Tibial nerve (tissue), 4 donors: ENCODE measurements around the gene PIP5K1B. TPM values are rescaled to one million over a fixed set of nuclear protein-coding genes. Genes with fewer than 3 reads are reported as not detected.

Experiments
- DNase-seq, 2 donors: peaks; one replicate each; pipeline ENCODE4 v3.0.0-alpha.2; 2019; ENCODE audit warnings: low spot score in 2 of 2
- H3K27ac ChIP-seq, 4 donors: fragments of 200-600 bp; sonication (generic) in 3 of 4; one replicate each; pipeline ENCODE4 v1.5.1; 2017 to 2019; ENCODE audit warnings: mild to moderate bottlenecking in 1 of 4
- H3K27me3 ChIP-seq, 2 donors: fragments of 200-600 bp; sonication (generic) in 1 of 2; one replicate each; pipeline versions ENCODE4 v1.5.1 to v1.6.0; 2017 to 2019
- H3K36me3 ChIP-seq, 3 donors: fragments of 200-600 bp; sonication (generic); one replicate each; pipeline ENCODE4 v1.5.1; 2018 to 2019
- H3K4me1 ChIP-seq, 4 donors: fragments of 200-600 bp; sonication (generic) in 3 of 4; one replicate each; pipeline ENCODE4 v1.5.1; 2017 to 2019
- H3K4me3 ChIP-seq, 4 donors: fragments of 200-600 bp; sonication (generic) in 3 of 4; one replicate each; pipeline ENCODE4 v1.5.1; 2017 to 2019; ENCODE audit warnings: mild to moderate bottlenecking in 1 of 4, moderate library complexity in 1 of 4
- H3K9me3 ChIP-seq, 4 donors: fragments of 200-600 bp; sonication (generic) in 3 of 4; one replicate each; pipeline ENCODE4 v1.5.1; 2017 to 2019
- CTCF ChIP-seq, 5 experiments: fragments of 200-600 bp in 3 of 5; fragments of 450-650 bp in 2 of 5; sonication (generic) in 3 of 5; IDR thresholded peaks; one replicate each; pipeline ENCODE4 v1.5.1; 2016 to 2019; ENCODE audit warnings: antibody characterized with exemption in 5 of 5, mild to moderate bottlenecking in 3 of 5, moderate library complexity in 2 of 5
- EP300 ChIP-seq, 2 donors: sonication (generic); formaldehyde crosslinking; IDR thresholded peaks; one replicate each; pipeline ENCODE4 v1.6.1; 2017; ENCODE audit warnings: antibody characterized with exemption in 2 of 2, mild to moderate bottlenecking in 1 of 2
- POLR2A ChIP-seq, 2 donors: fragments of 450-650 bp; IDR thresholded peaks; one replicate each; pipeline ENCODE4 v1.6.1; 2017; ENCODE audit warnings: antibody characterized with exemption in 2 of 2, mild to moderate bottlenecking in 2 of 2, moderate library complexity in 2 of 2
- WGBS, 2 donors: methylation state at CpG; one replicate each; pipeline ENCODE4 v1.1.5; 2018; 5-methylcytosine and 5-hydroxymethylcytosine counted together
- total RNA-seq, 4 donors: library from RNA; depleted of rRNA; stranded (reverse); fragments of >200 nt; gene quantifications; one replicate each; pipeline ENCODE4 v1.1.0, GENCODE V29; 2016

The PIP5K1B gene
- total RNA-seq, 4 donors from 2014 or later, result 0.20 to 6.8 (median 3.5) TPM

DNA sequence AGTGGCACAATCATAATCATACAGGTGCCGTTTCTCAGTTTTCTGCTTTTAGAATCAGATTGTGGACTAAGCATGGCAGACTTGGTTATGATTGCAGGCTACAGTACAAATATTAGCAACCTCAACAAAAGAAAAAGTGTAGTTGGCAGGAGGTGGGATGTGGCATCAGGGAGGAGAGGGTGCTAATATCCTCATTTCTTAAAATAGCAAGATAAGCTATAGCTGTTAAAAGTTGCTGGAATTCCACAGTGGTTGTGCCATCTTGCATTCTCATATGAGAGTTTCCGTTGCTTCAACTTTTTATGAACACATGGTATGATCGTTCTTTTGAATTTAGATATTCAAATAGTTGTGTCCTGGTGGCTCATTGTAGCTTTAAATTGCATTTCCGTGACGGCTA is 21.4 kb downstream of the PIP5K1B start:
- 90 to 94% methylated on average over 5 of the region's 5 CpGs for WGBS, 2 donors
- H3K4me1 ChIP-seq, result no peaks in the 10 kb centered on the region
- H3K27ac ChIP-seq, result no peak overlapping the region
- no peaks in the 10 kb centered on the region for H3K27me3 ChIP-seq
- no peaks in the 10 kb centered on the region for H3K36me3 ChIP-seq
- no peak overlapping the region for H3K4me3 ChIP-seq
- H3K9me3 ChIP-seq, result no peaks in the 10 kb centered on the region
- TF ChIP-seq EP300 (IDR thresholded peaks at IDR 0.05), result no peak
- DNase-seq, result no peak

DNA sequence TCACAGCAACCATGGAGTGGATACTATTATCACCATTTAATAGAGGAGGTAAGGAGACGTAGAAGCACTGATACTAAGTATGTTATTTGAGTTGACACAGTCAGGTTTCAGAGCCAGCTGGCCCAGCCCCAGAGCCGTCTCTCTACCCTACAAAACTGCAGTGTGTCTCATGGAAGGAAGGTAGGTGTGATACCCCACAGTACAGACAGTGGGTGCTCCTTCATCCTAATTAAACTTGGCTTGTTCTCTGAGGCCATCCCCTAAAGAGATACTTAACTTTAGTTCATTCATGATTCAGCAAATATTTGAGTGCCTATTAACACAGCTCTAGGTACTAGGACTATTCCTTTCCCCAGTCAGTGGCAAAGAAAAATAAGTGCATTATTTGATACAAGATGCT is 22.6 kb downstream of the PIP5K1B start:
- 85 to 88% methylated on average over 2 of the region's 2 CpGs for WGBS, 2 donors

GRCh38 chr9:68728731-68729130 is 23.7 kb downstream of the PIP5K1B start:
- 67 to 89% methylated on average over 1 of the region's 1 CpG for WGBS, 2 donors
- Histone ChIP-seq H3K4me3 (no peak overlapping the region), H3K27me3 (no peaks in the 10 kb centered on the region), H3K36me3 (no peaks in the 10 kb centered on the region), H3K9me3 (no peaks in the 10 kb centered on the region), H3K4me1 (no peaks in the 10 kb centered on the region), H3K27ac (no peak overlapping the region)
- DNase-seq, result no peak
- TF ChIP-seq POLR2A (IDR thresholded peaks at IDR 0.05), result no peak
- no peak for TF ChIP-seq EP300 (IDR thresholded peaks at IDR 0.05)
- TF ChIP-seq CTCF (IDR thresholded peaks at IDR 0.05), result no peak

More for the DNA sequence above, 22.6 kb downstream of the PIP5K1B start:
- no peak overlapping the region for H3K27ac ChIP-seq
- H3K27me3 ChIP-seq, result no peaks in the 10 kb centered on the region
- H3K36me3 ChIP-seq, result no peaks in the 10 kb centered on the region
- no peaks in the 10 kb centered on the region for H3K4me1 ChIP-seq
- H3K9me3 ChIP-seq, result no peaks in the 10 kb centered on the region
- no peak for DNase-seq
- TF ChIP-seq POLR2A (IDR thresholded peaks at IDR 0.05), result no peak
- no peak for TF ChIP-seq CTCF (IDR thresholded peaks at IDR 0.05)
- no peak overlapping the region for H3K4me3 ChIP-seq

GRCh38 chr9:68730570-68731235 is 25.7 kb downstream of the PIP5K1B start:
- no peak overlapping the region for H3K27ac ChIP-seq

DNA sequence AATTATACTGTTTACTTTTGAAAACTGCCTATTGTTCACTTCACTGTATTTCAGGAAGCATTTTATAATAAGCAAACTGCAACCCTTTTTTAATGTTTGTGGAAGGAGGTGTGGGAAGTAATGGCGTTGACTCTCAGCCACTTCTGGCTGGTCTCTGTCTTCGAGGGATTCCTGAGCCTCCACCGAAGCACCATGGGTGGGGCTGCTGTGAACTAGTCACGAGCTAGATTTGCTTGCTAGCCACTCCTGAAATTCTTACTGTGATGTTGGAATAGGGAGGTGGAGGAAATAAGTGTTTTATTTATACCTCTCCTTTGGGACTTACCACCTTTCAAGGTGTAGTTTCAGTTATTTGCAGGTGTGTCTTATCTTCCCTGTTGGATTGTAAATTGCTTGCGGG is 26.8 kb downstream of the PIP5K1B start:
- TF ChIP-seq POLR2A (IDR thresholded peaks at IDR 0.05), result no peak
- no peak for TF ChIP-seq EP300 (IDR thresholded peaks at IDR 0.05)
- TF ChIP-seq CTCF (IDR thresholded peaks at IDR 0.05), result no peak
- H3K27ac ChIP-seq, result no peak overlapping the region
- no peaks in the 10 kb centered on the region for H3K4me1 ChIP-seq
- 77% methylated on average over 5 of the region's 5 CpGs for WGBS, 2 donors
- no peaks in the 10 kb centered on the region for H3K27me3 ChIP-seq
- no peak overlapping the region for H3K4me3 ChIP-seq
- no peaks in the 10 kb centered on the region for H3K36me3 ChIP-seq
- DNase-seq, result no peak
- no peaks in the 10 kb centered on the region for H3K9me3 ChIP-seq

More at GRCh38 chr9:68730570-68731235, 25.7 kb downstream of the PIP5K1B start:
- no peaks in the 10 kb centered on the region for H3K27me3 ChIP-seq
- H3K4me1 ChIP-seq, result no peaks in the 10 kb centered on the region
- DNase-seq, result no peak
- no peaks in the 10 kb centered on the region for H3K36me3 ChIP-seq
- H3K4me3 ChIP-seq, result no peak overlapping the region
- 79 to 83% methylated on average over 2 of the region's 2 CpGs for WGBS, 2 donors
- no peaks in the 10 kb centered on the region for H3K9me3 ChIP-seq
- no peak for TF ChIP-seq CTCF (IDR thresholded peaks at IDR 0.05)
